ENCODE measurements around the gene TACR2.

GRCh38 chr10:69408318-69409175 is 8.2 kb downstream of the TACR2 start:
- TF ChIP-seq CTCF (conservative IDR thresholded peaks at IDR 0.05; ENCODE audit: low read depth in 2 of 2) (peak in 1 of 2 experiments; percentile 69; a peak in 2 of 4 replicates), EZH2phosphoT487 (IDR thresholded peaks at IDR 0.05; ENCODE audit: unreplicated experiment) (no peak), EZH2 (IDR thresholded peaks at IDR 0.05; ENCODE audit: low read depth, unreplicated experiment) (no peak), POLR2AphosphoS5 (IDR thresholded peaks at IDR 0.05; ENCODE audit: low read depth) (peak; percentile 65), NANOG (IDR thresholded peaks at IDR 0.05; ENCODE audit: borderline replicate concordance) (no peak), REST (IDR thresholded peaks at IDR 0.05; ENCODE audit: unreplicated experiment) (no peak), ZNF331 (CRISPR knock-in tag; IDR thresholded peaks at IDR 0.05; ENCODE audit: low read depth) (no peak), CREB1 (CRISPR knock-in tag; IDR thresholded peaks at IDR 0.05; ENCODE audit: low read depth) (peak; percentile 88)

Measured in GM23338 (cell line).